Right atrium auricular region (tissue), 2 donors: Measurements from ENCODE around the gene MYOM3. TPM values are rescaled to one million over a fixed set of nuclear protein-coding genes. Genes with fewer than 3 reads are reported as not detected.
"Not testable (repeated sequence)": the region's sequence is repeated elsewhere in the genome, so short reads cannot be mapped to it uniquely, and the experiment has no call there.

Experiments used
- DNase-seq: peaks from one replicate; pipeline ENCODE4 v3.0.0-alpha.2; 2019; ENCODE audit warnings: low spot score
- H3K27ac ChIP-seq, 2 donors: fragments of 200-600 bp; sonication (generic); 1 replicate in 1 of 2; 2 replicates in 1 of 2; pipeline ENCODE4 v1.5.1; 2016 to 2019
- H3K27me3 ChIP-seq, 2 donors: fragments of 200-600 bp; sonication (generic); one replicate each; pipeline versions ENCODE4 v1.5.1 to v1.6.0; 2017 to 2019
- H3K36me3 ChIP-seq: fragments of 200-600 bp; sonication (generic); one replicate; pipeline ENCODE4 v1.5.1; 2016
- H3K4me1 ChIP-seq, 2 donors: fragments of 200-600 bp; sonication (generic); one replicate each; pipeline versions ENCODE4 v1.5.1 to v1.6.0; 2017 to 2019
- H3K4me3 ChIP-seq, 2 donors: fragments of 200-600 bp; sonication (generic); 1 replicate in 1 of 2; 2 replicates in 1 of 2; pipeline ENCODE4 v1.5.1; 2017 to 2019; ENCODE audit warnings: mild to moderate bottlenecking in 1 of 2, moderate library complexity in 1 of 2
- H3K9me3 ChIP-seq, 2 donors: fragments of 200-600 bp; sonication (generic); one replicate each; pipeline ENCODE4 v1.5.1; 2019
- total RNA-seq, 2 donors: library from RNA; depleted of rRNA; stranded (reverse); fragments of >200 nt; gene quantifications; one replicate each; pipeline ENCODE4 v1.1.0, GENCODE V29; 2016
- TF ChIP-seq, protein P1 (sequence below), 2 donors: fragments of 200-600 bp; sonication (generic); IDR thresholded peaks; one replicate each; pipeline ENCODE4 v1.5.1; 2019; ENCODE audit warnings: antibody characterized with exemption in 2 of 2

MYOM3 gene
- total RNA-seq, 2 donors from 2014 or later = 98.7 to 241 TPM

DNA sequence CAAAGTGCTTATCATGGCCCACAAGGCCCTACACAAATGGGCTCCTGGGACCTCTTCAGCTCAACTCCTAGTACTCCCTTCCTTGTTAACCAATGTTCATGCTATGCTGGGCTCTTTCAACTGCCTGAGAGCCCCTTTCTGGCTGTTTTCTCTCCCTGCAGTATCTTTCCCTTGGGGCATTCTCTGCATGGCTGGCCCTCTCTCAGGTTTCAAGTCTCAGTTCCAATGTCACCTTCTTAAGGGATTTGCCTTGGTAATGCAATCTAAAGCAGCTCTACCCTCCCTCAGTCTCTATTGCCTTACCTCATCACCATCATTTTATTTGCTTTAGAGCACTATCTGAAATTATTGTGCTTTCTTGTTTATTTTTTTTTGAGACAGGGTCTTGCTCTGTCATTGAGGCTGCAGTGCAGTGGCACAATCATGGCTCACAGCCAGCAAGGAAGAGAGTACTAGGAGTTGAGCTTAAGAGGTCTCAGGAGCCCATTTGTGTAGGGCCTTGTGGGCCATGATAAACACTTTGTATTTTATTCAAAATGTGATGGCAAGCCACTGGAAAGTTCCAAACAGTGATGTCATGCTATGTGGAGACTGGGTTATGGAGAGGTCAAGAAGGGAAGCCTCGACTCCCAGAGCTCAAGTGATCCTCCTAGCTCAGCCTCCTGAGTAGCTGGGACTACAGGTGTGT, 68.4 kb downstream of the MYOM3 start:
- Histone ChIP-seq H3K27me3 (no peaks in the 10 kb centered on the region), H3K27ac (no peak overlapping the region), H3K4me1 (peaks cover 0 to 14% of the 10 kb centered on the region in 2 donors), H3K36me3 (no peaks in the 10 kb centered on the region), H3K9me3 (no peaks in the 10 kb centered on the region), H3K4me3 (no peak overlapping the region)
- DNase-seq = no peak
- TF ChIP-seq, protein P1, sequence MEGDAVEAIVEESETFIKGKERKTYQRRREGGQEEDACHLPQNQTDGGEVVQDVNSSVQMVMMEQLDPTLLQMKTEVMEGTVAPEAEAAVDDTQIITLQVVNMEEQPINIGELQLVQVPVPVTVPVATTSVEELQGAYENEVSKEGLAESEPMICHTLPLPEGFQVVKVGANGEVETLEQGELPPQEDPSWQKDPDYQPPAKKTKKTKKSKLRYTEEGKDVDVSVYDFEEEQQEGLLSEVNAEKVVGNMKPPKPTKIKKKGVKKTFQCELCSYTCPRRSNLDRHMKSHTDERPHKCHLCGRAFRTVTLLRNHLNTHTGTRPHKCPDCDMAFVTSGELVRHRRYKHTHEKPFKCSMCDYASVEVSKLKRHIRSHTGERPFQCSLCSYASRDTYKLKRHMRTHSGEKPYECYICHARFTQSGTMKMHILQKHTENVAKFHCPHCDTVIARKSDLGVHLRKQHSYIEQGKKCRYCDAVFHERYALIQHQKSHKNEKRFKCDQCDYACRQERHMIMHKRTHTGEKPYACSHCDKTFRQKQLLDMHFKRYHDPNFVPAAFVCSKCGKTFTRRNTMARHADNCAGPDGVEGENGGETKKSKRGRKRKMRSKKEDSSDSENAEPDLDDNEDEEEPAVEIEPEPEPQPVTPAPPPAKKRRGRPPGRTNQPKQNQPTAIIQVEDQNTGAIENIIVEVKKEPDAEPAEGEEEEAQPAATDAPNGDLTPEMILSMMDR (IDR thresholded peaks at IDR 0.05) = no peak

DNA sequence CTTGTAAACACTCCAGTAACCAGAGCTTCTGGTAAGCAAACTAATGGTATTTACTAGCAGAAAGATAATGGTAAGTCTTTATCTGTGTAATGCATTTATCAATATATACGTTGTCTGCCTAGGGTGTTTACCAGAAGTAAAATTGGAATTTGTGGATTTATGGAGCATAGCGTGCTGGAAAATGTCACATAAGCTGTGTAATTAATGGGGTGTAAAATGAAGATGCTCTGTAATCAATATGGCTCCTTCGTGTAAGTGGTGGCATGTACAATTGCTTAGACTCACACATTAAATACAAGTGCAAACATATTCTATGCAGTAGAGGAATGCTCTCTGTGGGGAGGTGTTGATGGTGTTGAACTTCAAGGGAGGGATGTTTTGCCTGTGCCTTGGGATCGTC, 69.6 kb downstream of the MYOM3 start:
- no peaks in the 10 kb centered on the region for H3K27me3 ChIP-seq
- H3K9me3 ChIP-seq = no peaks in the 10 kb centered on the region
- no peaks in the 10 kb centered on the region for H3K36me3 ChIP-seq
- H3K4me1 ChIP-seq = peaks cover 0 to 14% of the 10 kb centered on the region in 2 donors
- TF ChIP-seq, protein P1 (IDR thresholded peaks at IDR 0.05) = no peak
- H3K4me3 ChIP-seq = no peak overlapping the region
- no peak for DNase-seq
- H3K27ac ChIP-seq = no peak overlapping the region

DNA sequence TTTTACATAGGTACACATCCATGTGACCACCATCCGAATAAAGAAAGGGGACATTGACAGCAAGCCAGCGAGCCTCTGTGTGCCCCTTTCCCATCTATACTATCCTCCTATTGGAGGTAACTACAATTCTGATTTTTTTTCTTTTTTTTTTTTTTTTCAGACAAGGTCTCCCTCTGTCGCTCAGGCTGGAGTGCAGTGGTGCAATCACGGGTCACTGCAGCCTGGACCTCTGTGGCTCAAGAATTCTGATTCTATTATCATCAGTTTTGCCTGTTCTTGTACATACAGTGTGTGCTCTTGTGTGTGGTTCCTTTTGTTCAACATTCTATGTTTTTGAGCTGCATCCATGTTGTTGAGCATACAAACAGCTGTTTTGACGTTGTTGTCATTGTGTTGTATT, 75.8 kb downstream of the MYOM3 start:
- Histone ChIP-seq H3K27ac (no peak overlapping the region), H3K36me3 (no peaks in the 10 kb centered on the region), H3K27me3 (no peaks in the 10 kb centered on the region), H3K4me1 (no peaks in the 10 kb centered on the region), H3K4me3 (no peak overlapping the region), H3K9me3 (no peaks in the 10 kb centered on the region)
- TF ChIP-seq, protein P1 (IDR thresholded peaks at IDR 0.05) = no peak
- no peak for DNase-seq

DNA sequence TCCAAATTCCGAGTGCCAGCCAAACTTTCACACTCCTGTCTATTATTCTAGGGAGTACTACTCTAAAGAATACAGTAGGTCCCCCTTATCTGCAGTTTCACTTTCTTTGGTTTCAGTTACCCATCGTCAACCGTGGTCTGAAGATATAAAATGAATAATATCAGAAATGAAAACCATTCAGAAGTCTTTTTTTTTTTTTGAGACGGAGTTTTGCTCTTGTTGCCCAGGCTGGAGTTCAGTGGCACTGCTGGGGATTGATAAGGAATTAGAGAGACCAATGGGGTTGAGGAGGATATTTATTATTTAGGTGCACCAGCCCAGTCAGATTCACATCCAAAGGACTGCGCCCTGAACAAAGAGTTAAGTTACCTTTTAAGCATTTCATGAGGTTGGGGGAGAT, 79.0 kb downstream of the MYOM3 start:
- H3K4me3 ChIP-seq = no peak overlapping the region
- no peaks in the 10 kb centered on the region for H3K4me1 ChIP-seq
- H3K9me3 ChIP-seq = no peaks in the 10 kb centered on the region
- H3K36me3 ChIP-seq = no peaks in the 10 kb centered on the region
- H3K27me3 ChIP-seq = no peaks in the 10 kb centered on the region
- TF ChIP-seq, protein P1 (IDR thresholded peaks at IDR 0.05) = no peak
- no peak overlapping the region for H3K27ac ChIP-seq
- no peak for DNase-seq

DNA sequence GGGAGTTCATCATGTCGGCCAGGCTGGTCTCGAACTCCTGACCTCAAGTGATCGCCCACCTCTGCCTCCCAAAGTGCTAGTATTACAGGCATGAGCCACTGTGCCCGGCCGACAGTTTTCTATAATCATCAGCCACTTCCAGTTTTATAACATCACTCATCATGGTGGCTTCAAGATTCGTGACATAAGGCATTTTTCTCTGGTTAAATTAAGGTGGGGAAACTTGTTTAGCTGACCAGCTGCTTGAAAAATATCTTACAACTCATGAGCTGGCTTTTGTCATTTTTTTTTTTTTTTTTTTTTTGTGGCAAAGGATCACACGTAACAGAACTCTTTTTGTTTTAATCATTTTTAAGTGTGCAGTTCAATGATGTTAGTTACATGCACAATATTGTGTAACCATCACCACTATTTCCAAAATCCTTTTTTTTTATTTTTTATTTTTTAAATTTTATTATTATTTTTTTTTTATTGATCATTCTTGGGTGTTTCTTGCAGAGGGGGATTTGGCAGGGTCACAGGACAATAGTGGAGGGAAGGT, 80.9 kb downstream of the MYOM3 start:
- H3K4me3 ChIP-seq, H3K27ac ChIP-seq: not testable (repeated sequence)

DNA sequence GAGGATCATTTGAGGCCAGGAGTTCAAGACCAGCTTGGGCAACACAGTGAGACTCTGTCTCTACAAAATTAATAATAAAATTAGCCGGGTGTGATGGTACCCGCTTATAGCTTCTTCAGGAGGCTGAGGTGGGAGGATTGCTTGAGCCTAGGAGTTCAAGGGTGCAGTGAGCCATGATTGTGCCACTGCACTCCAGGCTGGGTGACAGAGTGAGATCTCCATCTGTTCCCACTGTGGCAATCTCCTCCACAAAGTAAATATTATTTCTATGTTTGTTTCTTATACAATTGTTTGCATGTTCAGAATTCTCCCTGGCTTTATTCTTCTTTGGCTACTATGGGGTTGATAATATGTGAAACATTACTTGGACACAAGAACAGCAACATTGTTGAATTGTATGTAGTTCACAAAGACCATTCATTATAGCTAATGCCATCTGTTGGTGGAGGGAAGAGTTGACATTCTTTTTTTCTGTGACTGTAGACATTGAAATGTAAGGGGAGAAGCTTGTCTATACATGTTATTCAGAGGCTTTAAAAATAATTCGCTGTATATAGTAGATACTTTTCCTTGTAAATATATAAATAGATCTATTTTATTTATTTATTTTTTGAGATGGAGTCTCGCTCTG, 84.0 kb downstream of the MYOM3 start:
- Histone ChIP-seq H3K4me1 (peaks cover 0 to under 1% of the 10 kb centered on the region in 2 donors), H3K27ac (no peak overlapping the region), H3K9me3 (no peaks in the 10 kb centered on the region), H3K4me3 (no peak overlapping the region), H3K27me3 (no peaks in the 10 kb centered on the region), H3K36me3 (no peaks in the 10 kb centered on the region)
- no peak for DNase-seq
- TF ChIP-seq, protein P1 (IDR thresholded peaks at IDR 0.05) = peak; percentile 52 to 77

More for the DNA sequence above, 80.9 kb downstream of the MYOM3 start:
- not testable (repeated sequence) for H3K9me3 ChIP-seq, H3K4me1 ChIP-seq, H3K27me3 ChIP-seq, DNase-seq, H3K36me3 ChIP-seq
